Heart right ventricle (tissue), 16 donors: Measurements from ENCODE around the gene PTPRN2. TPM values are rescaled to one million over a fixed set of nuclear protein-coding genes. Genes with fewer than 3 reads are reported as not detected.

ENCODE experiments used
- ATAC-seq, 8 donors: fragments of 200-7000 bp; cut with Tn5 transposase; one replicate each; pipeline ENCODE4 v1.9.1; 2020; ENCODE audit warnings: mild to moderate bottlenecking in 8 of 8, moderate library complexity in 8 of 8, moderate number of reproducible peaks in 1 of 8
- DNase-seq, 2 donors: peaks; one replicate each; pipeline ENCODE4 v3.0.0-alpha.2; 2020
- H3K27ac ChIP-seq, 10 donors: fragments of 200-600 bp; sonication (generic) in 2 of 10; one replicate each; pipeline versions ENCODE4 v1.5.0 to v1.8.0; 2020 to 2022; ENCODE audit warnings: mild to moderate bottlenecking in 3 of 10
- H3K27me3 ChIP-seq, 7 donors: fragments of 200-600 bp; one replicate each; pipeline ENCODE4 v1.8.0; 2021 to 2022; ENCODE audit warnings: mild to moderate bottlenecking in 2 of 7
- H3K36me3 ChIP-seq, 9 donors: fragments of 200-600 bp; sonication (generic) in 1 of 9; one replicate each; pipeline versions ENCODE4 v1.5.0 to v1.8.0; 2020 to 2022; ENCODE audit warnings: mild to moderate bottlenecking in 2 of 9
- H3K4me1 ChIP-seq, 9 donors: fragments of 200-600 bp; sonication (generic) in 1 of 9; one replicate each; pipeline versions ENCODE4 v1.5.0 to v1.8.0; 2020 to 2022; ENCODE audit warnings: mild to moderate bottlenecking in 4 of 9
- H3K4me3 ChIP-seq, 10 donors: fragments of 200-600 bp; sonication (generic) in 2 of 10; one replicate each; pipeline versions ENCODE4 v1.5.0 to v1.8.0; 2020 to 2022; ENCODE audit warnings: mild to moderate bottlenecking in 7 of 10, moderate library complexity in 2 of 10
- H3K9me3 ChIP-seq, 11 donors: fragments of 200-600 bp in 10 of 11; sonication (generic) in 2 of 11; one replicate each; pipeline versions ENCODE4 v1.5.0 to v1.8.0; 2013 to 2022; ENCODE audit warnings: mild to moderate bottlenecking in 2 of 11, control low read depth in 1 of 11, moderate library complexity in 1 of 11
- CTCF ChIP-seq, 9 donors: fragments of 200-600 bp; sonication (generic) in 2 of 9; IDR thresholded peaks; one replicate each; pipeline versions ENCODE4 v1.5.0 to v1.8.0; 2021 to 2022; ENCODE audit warnings: antibody characterized with exemption in 9 of 9, mild to moderate bottlenecking in 5 of 9, moderate library complexity in 1 of 9
- WGBS, 2 donors: extraction: QIAGEN DNeasy Blood & Tissue Kit; methylation state at CpG; one replicate each; pipeline ENCODE4 v1.1.7; 2013; ENCODE audit warnings: inconsistent platforms in 1 of 2; 5-methylcytosine and 5-hydroxymethylcytosine counted together
- intact Hi-C, 10 donors: fragments of 100-400 bp; cut with DNase I; formaldehyde crosslinking; loops; one replicate each; pipeline versions ENCODE4 v1.11.1 to v1.14.2; 2022
- polyA plus RNA-seq, 2 donors: library from polyadenylated mRNA; stranded (reverse); fragments of 200-250 nt; gene quantifications; one replicate each; pipeline ENCODE4 v1.2.3, GENCODE V29; 2013
- total RNA-seq, 10 donors: library from RNA; stranded (reverse); fragmentation: NEBNext Ultra II Directional in 3 of 10; extraction: Animal tissue kit (Norgen Biotek cat#: 25700) in 3 of 10; gene quantifications; one replicate each; pipeline versions ENCODE4 v1.2.1 to v1.2.4, GENCODE V29; 2021 to 2023
- donor health status: Arrhythmogenic right ventricular cardiomyopathy.
- donor health status: ischemic (EF 13 %, LVEDD 7.1; RV severe dilation, severe dysfunction).
- donor health status: healthy with polysubstance abuse.
- donor health status: DM: no; HTN: yes; CAD: no.
- donor health status: DM: no; HTN: no; CAD: no.
- donor health status: ischemic (EF 25% LVEDD 6.9; RV normal size, moderate dysfunction).
- donor health status: ischemic (EF 25% LVEDD 5.7; RV mildly dilated, moderate dysfunction).
- donor health status: healthy.
- donor health status: DM: yes; HTN: yes; CAD: no.
- donor health status: Ischemic cardiomyopathy.
- donor health status: ischemic (EF 35%, LVEDD 5.7; RV mildly dilated, moderate dysfunction).
- donor health status: nonischemic (EF 11% LVEDD 7.7; RV severe dilation, severe dysfunction).
- donor health status: DM: yes; HTN: yes; CAD: no.
- donor health status: PGD.
- donor health status: ischemic (EF 29% LVEDD 5.4; RV normal size, mild dysfunction).
- donor health status: nonischemic (EF 23%, LVEDD 6.1; RV moderate dilation, normal function).

The PTPRN2 gene
- total and polyA plus RNA-seq, 12 donors: 0.82 to 1.8 (median 1.3) TPM

- no peaks in the 10 kb centered on the region for H3K4me1 ChIP-seq
- H3K36me3 ChIP-seq: no peaks in the 10 kb centered on the region
- DNase-seq (no peak), ATAC-seq (no peak)
- 68 to 75% methylated on average over 21 of the region's 21 CpGs for WGBS, 2 donors
- no peaks in the 10 kb centered on the region for H3K9me3 ChIP-seq
- intact Hi-C loops: no loop called here
- H3K27ac ChIP-seq: no peak overlapping the region
- no peak overlapping the region for H3K4me3 ChIP-seq
- TF ChIP-seq CTCF (IDR thresholded peaks at IDR 0.05): no peak
- peaks cover 0 to 48% (median 26%) of the 10 kb centered on the region in 7 donors for H3K27me3 ChIP-seq
Measured at GRCh38 chr7:158529181-158530096, 58.2 kb downstream of the PTPRN2 start.

- Histone ChIP-seq H3K4me1 (no peaks in the 10 kb centered on the region), H3K27ac (no peak overlapping the region), H3K27me3 (peaks cover 0 to 39% (median 26%) of the 10 kb centered on the region in 7 donors), H3K9me3 (no peaks in the 10 kb centered on the region), H3K36me3 (no peaks in the 10 kb centered on the region), H3K4me3 (no peak overlapping the region)
- intact Hi-C loops: no loop called here
- ATAC-seq (peak in 1 of 8 donors; percentile 39), DNase-seq (no peak)
- WGBS, 2 donors: 63 to 66% methylated on average over 14 of the region's 14 CpGs
- no peak for TF ChIP-seq CTCF (IDR thresholded peaks at IDR 0.05)
Measured at GRCh38 chr7:158527915-158528502, 59.6 kb downstream of the PTPRN2 start.

GRCh38 chr7:158527495-158527894 lies 60.1 kb downstream of the PTPRN2 start:
- no peak overlapping the region for H3K4me3 ChIP-seq
- H3K4me1 ChIP-seq: no peaks in the 10 kb centered on the region
- no peak overlapping the region for H3K27ac ChIP-seq
- 71 to 75% methylated on average over 10 of the region's 10 CpGs for WGBS, 2 donors
- DNase-seq (no peak), ATAC-seq (no peak)
- peaks cover 0 to 4% (median 0%) of the 10 kb centered on the region in 11 donors for H3K9me3 ChIP-seq
- H3K27me3 ChIP-seq: peaks cover 0 to 39% (median 26%) of the 10 kb centered on the region in 7 donors
- no peak for TF ChIP-seq CTCF (IDR thresholded peaks at IDR 0.05)
- intact Hi-C loops: no loop called here
- no peaks in the 10 kb centered on the region for H3K36me3 ChIP-seq

- Histone ChIP-seq H3K27me3 (peaks cover 0 to 39% (median 26%) of the 10 kb centered on the region in 7 donors), H3K36me3 (no peaks in the 10 kb centered on the region), H3K4me3 (no peak overlapping the region), H3K9me3 (peaks cover 0 to 6% (median 0%) of the 10 kb centered on the region in 11 donors), H3K4me1 (no peaks in the 10 kb centered on the region), H3K27ac (no peak overlapping the region)
- intact Hi-C loops: no loop called here
- 82 to 86% methylated on average over 18 of the region's 18 CpGs for WGBS, 2 donors
- no peak for DNase-seq
- no peak for TF ChIP-seq CTCF (IDR thresholded peaks at IDR 0.05)
- no peak for ATAC-seq
Measured at GRCh38 chr7:158527038-158527437, 60.6 kb downstream of the PTPRN2 start.
